PC-9 (cell line): Measurements from ENCODE around the gene MDP1. TPM values are rescaled to one million over a fixed set of nuclear protein-coding genes. Genes with fewer than 3 reads are reported as not detected.
A peak's percentile ranks its signal among the peaks of the same experiment; 100 is the strongest.

Experiments used
- BruUV-seq: library from RNA; stranded (reverse); fragments of 400-500 nt; replicated peaks from 2 replicates; lab custom pipeline; 2021; lab: Mats Ljungman, UMichigan
- CTCF ChIA-PET: fragments of 300-600 bp; sonication (Branson Sonifier 250); formaldehyde crosslinking; loops from one replicate; lab custom pipeline; 2022; ENCODE audit warnings: antibody characterized with exemption; lab: Charles Lee
- POLR2A ChIA-PET: fragments of 300-600 bp; sonication (Branson Sonifier 250); formaldehyde crosslinking; loops from one replicate; lab custom pipeline; 2022; ENCODE audit warnings: antibody characterized with exemption; ENCODE audit not compliant: unreplicated experiment; lab: Charles Lee
- DNase-seq, 2 experiments: peaks; one replicate each; pipeline versions ENCODE4 v3.0.0 to v3.0.0-alpha.2; 2015 to 2022; ENCODE audit warnings: mixed read lengths in 1 of 2
- H2AFZ ChIP-seq: fragments of 200-600 bp; sonication (generic); 2 replicates; pipeline ENCODE4 v1.8.1; 2017; ENCODE audit warnings: antibody characterized with exemption
- H3F3A ChIP-seq: fragments of 200-600 bp; sonication (generic); 2 replicates; pipeline ENCODE4 v1.8.1; 2017; ENCODE audit warnings: antibody characterized with exemption, mild to moderate bottlenecking, low read depth; ENCODE audit not compliant: insufficient read depth
- H3K27ac ChIP-seq: fragments of 200-600 bp; sonication (generic); 2 replicates; pipeline ENCODE4 v1.6.1; 2016; ENCODE audit warnings: mixed run types
- H3K27me3 ChIP-seq: fragments of 200-600 bp; sonication (generic); 2 replicates; pipeline ENCODE4 v1.6.1; 2016; ENCODE audit warnings: low read depth, mixed run types; ENCODE audit not compliant: insufficient read depth
- H3K36me3 ChIP-seq: fragments of 200-600 bp; sonication (generic); 2 replicates; pipeline ENCODE4 v1.6.1; 2016; ENCODE audit warnings: low read depth, mixed run types
- H3K4me1 ChIP-seq: fragments of 200-600 bp; sonication (generic); replicated peaks from 2 replicates; pipeline ENCODE4 v1.6.1; 2016; ENCODE audit warnings: mixed run types; ENCODE audit not compliant: insufficient read depth
- H3K4me2 ChIP-seq: fragments of 200-600 bp; sonication (generic); 2 replicates; pipeline ENCODE4 v1.6.1; 2017; ENCODE audit warnings: mixed run types
- H3K4me3 ChIP-seq: fragments of 200-600 bp; sonication (generic); 2 replicates; pipeline ENCODE4 v1.6.1; 2016; ENCODE audit warnings: mixed run types
- H3K79me2 ChIP-seq: fragments of 200-600 bp; sonication (generic); 2 replicates; pipeline ENCODE4 v1.6.1; 2017; ENCODE audit warnings: low read depth, mixed run types
- H3K9me2 ChIP-seq: fragments of 200-600 bp; sonication (generic); 2 replicates; pipeline ENCODE4 v1.8.1; 2017; ENCODE audit warnings: mild to moderate bottlenecking; ENCODE audit not compliant: insufficient read depth
- H3K9me3 ChIP-seq: fragments of 200-600 bp; sonication (generic); 2 replicates; pipeline ENCODE4 v1.8.1; 2016; ENCODE audit warnings: low read depth; ENCODE audit not compliant: insufficient read depth
- H4K20me1 ChIP-seq: fragments of 200-600 bp; sonication (generic); 2 replicates; pipeline ENCODE4 v1.8.1; 2017; ENCODE audit not compliant: insufficient read depth
- EZH2 ChIP-seq: fragments of 200-600 bp; sonication (generic); IDR thresholded peaks from 2 replicates; pipeline ENCODE4 v1.8.0; 2017; ENCODE audit warnings: antibody characterized with exemption, low read depth
- intact Hi-C: fragments of 100-400 bp; cut with micrococcal nuclease; formaldehyde crosslinking; loops from one replicate; pipeline ENCODE4 v1.10.0; 2022; ENCODE audit not compliant: unreplicated experiment
- total RNA-seq: library from RNA; stranded (reverse); gene quantifications from 2 replicates; pipeline ENCODE4 v1.2.3, GENCODE V29; 2021
- TF ChIP-seq, protein P1 (sequence below): fragments of 200-600 bp; sonication (generic); conservative IDR thresholded peaks from 2 replicates; pipeline ENCODE4 v1.6.1; 2017; ENCODE audit warnings: mixed run types, antibody characterized with exemption, mild to moderate bottlenecking, moderate library complexity

MDP1 gene
- total RNA-seq, 1 experiment from 2014 or later, result 8.7 TPM

DNA sequence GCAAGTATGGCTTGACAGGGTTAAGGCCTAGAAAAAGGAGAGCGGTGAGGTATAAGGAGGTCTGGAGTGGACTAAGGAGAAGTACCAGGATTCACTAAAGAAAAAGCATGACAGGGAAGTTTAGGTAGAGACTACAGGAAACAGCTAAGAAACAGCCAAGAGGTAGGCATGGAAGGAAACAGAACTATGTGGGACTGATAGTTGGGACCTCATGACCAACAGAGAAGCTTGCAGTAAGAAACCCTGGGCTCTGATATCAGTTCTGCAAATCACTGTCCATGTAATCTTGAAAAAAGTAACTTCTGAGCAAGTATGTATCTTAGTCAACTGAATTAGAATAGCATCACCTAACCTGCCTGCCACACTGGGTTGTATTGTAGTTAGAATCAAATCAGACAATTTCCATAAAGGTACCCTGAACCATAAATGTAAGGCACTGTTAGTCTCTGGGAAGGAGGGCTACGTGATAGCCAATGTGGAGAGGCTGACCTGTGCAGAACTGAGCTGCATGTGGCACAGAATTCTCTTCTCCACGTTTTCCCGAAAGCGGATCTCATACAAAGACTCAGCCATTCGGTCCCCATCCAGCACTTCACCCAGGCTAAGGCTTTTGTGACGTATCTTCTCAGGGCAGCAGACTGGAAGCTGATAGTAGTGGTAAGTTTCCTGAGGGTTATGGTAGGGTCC is 21.5 kb downstream of the MDP1 start:
- BruUV-seq, result TSS peak; percentile 51
- no peak for DNase-seq
- intact Hi-C loops, result loop anchor here (2.0 kb wide), 1 partner anchor 18 kb away; the partner anchor contains the start of gene CHMP4A
- Histone ChIP-seq H3K9me2 (no peaks in the 10 kb centered on the region), H3K4me1 (0 out of 2 replicates have a peak, but pooled peaks cover 9% of the 10 kb centered on the region), H2AFZ (no peak overlapping the region; the same call in 1 of the 2 replicates), H3F3A (peaks cover 8% of the 10 kb centered on the region; the same call in 1 of the 2 replicates), H3K4me2 (peak overlapping the region; percentile 71), H4K20me1 (no peaks in the 10 kb centered on the region), H3K27me3 (no peaks in the 10 kb centered on the region), H3K9me3 (no peaks in the 10 kb centered on the region), H3K27ac (no peak overlapping the region), H3K4me3 (peak overlapping the region; percentile 71; the same call in 1 of the 2 replicates), H3K36me3 (no peaks in the 10 kb centered on the region), H3K79me2 (peaks cover 35% of the 10 kb centered on the region)
- ChIA-PET POLR2A (interaction anchor here (1.2 kb wide), 1 partner anchor 57 kb away, joined by 5 read pairs; no protein-coding TSS in a partner anchor), CTCF (no interaction called here)
- no peak for TF ChIP-seq EZH2
- TF ChIP-seq, protein P1, sequence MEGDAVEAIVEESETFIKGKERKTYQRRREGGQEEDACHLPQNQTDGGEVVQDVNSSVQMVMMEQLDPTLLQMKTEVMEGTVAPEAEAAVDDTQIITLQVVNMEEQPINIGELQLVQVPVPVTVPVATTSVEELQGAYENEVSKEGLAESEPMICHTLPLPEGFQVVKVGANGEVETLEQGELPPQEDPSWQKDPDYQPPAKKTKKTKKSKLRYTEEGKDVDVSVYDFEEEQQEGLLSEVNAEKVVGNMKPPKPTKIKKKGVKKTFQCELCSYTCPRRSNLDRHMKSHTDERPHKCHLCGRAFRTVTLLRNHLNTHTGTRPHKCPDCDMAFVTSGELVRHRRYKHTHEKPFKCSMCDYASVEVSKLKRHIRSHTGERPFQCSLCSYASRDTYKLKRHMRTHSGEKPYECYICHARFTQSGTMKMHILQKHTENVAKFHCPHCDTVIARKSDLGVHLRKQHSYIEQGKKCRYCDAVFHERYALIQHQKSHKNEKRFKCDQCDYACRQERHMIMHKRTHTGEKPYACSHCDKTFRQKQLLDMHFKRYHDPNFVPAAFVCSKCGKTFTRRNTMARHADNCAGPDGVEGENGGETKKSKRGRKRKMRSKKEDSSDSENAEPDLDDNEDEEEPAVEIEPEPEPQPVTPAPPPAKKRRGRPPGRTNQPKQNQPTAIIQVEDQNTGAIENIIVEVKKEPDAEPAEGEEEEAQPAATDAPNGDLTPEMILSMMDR, result no peak

DNA sequence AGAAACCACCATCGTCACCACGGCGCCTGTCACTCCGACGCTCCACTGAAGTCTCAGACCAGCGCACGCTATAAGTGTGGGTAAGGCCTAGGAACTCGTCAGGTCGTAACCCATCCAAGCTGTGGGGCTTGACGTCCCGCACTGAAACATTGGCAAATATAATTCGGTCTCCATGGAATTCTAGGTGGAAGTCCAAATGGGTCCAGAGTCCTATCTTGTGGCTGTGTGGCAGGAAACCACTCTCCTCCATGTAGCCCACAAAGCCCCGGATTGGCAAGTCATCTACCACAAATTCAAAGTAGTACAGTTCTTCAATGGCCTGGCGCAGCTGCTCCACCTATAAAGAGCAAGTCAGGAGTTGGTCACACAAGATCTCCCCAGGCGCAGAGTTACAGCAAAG is 22.9 kb downstream of the MDP1 start:
- no TSS peak for BruUV-seq
- Histone ChIP-seq H3K79me2 (peaks cover 36% of the 10 kb centered on the region), H3K4me3 (no peak overlapping the region), H3K4me1 (peaks cover 14% of the 10 kb centered on the region), H4K20me1 (no peaks in the 10 kb centered on the region), H3K36me3 (no peaks in the 10 kb centered on the region), H3K4me2 (no peak overlapping the region), H3K9me2 (no peaks in the 10 kb centered on the region), H3K27ac (no peak overlapping the region), H3K9me3 (no peaks in the 10 kb centered on the region), H3F3A (peaks cover 11% of the 10 kb centered on the region; the same call in 1 of the 2 replicates), H2AFZ (no peak overlapping the region), H3K27me3 (no peaks in the 10 kb centered on the region)
- TF ChIP-seq, protein P1, result no peak
- TF ChIP-seq EZH2, result no peak
- intact Hi-C loops, result no loop called here
- DNase-seq, result no peak
- ChIA-PET CTCF (no interaction called here), POLR2A (no interaction called here)

DNA sequence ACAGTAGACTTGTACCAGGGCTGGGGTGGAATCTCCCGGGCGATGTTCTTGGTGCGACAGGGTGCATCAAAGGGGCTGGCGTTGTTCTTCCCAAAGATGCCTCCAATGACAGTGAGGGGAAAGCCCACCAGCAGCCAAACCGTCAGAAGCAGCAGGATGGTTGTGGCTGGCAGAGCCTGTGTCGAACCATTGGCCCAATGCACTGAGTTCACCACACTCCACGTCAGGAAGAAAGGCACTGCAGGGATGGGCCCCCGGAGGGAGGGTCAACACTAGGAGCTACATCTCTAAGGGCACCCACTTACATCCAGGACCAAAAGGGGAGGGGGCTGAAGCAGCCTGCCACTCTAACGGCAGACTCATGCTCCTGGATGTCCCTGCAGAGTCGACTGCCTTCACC is 25.4 kb downstream of the MDP1 start:
- no TSS peak for BruUV-seq
- TF ChIP-seq, protein P1, result no peak
- TF ChIP-seq EZH2, result no peak
- H2AFZ ChIP-seq, result no peak overlapping the region
- H3F3A ChIP-seq, result peaks cover 3% of the 10 kb centered on the region; the same call in 1 of the 2 replicates
- no peaks in the 10 kb centered on the region for H3K27me3 ChIP-seq
- H3K9me3 ChIP-seq, result no peaks in the 10 kb centered on the region
- ChIA-PET POLR2A (no interaction called here), CTCF (interaction anchor here (0.7 kb wide), 1 partner anchor 938 kb away, joined by 5 read pairs; no protein-coding TSS in a partner anchor)
- H3K79me2 ChIP-seq, result peaks cover 28% of the 10 kb centered on the region
- no peak overlapping the region for H3K27ac ChIP-seq
- DNase-seq, result no peak
- no peaks in the 10 kb centered on the region for H3K36me3 ChIP-seq
- H3K9me2 ChIP-seq, result no peaks in the 10 kb centered on the region
- intact Hi-C loops, result no loop called here
- no peaks in the 10 kb centered on the region for H4K20me1 ChIP-seq
- H3K4me2 ChIP-seq, result no peak overlapping the region
- no peak overlapping the region for H3K4me3 ChIP-seq
- peaks cover 18% of the 10 kb centered on the region for H3K4me1 ChIP-seq
